ENCODE results near the gene KCNQ1.

Gene KCNQ1

DNA sequence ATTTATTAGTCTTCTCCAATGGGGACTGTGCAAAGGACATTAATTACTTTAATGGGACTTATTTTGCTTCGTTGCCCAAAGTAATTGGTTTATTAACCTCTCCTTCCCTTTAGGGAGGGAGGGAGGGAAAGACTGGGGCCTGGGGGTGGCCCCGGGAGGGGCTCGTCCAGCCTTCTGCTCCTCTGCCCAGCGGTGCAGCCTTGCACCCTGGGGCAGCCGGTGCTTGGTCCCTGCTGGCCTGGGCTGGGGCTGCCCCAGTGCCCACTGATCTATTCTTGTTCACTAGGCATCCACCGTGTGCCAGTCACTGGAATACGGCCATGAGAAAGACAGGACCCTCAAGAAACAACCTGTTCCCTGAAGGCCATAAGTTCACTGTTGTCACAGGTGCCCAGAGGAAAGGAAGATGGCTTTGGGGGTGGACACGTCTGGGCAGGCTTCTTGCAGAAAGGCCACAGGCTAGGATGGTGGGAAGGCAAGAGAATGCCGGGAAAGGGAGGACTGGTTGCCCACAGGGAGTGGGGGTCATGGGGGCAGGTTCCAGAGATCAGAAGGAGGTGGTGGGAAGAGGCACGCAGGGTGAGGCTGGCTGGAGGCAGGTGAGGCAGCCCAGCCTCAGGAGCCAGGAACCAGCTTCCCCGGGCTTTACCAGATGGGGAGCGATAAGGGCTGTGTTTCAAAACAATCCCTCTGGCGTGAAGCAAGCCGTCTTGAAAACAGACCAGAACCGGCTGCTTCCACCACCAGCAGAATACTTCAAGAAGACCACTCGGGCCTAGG is 302.6 kb downstream of the KCNQ1 start:
- DNase-seq (ENCODE audit: low spot score), result no peak

DNA sequence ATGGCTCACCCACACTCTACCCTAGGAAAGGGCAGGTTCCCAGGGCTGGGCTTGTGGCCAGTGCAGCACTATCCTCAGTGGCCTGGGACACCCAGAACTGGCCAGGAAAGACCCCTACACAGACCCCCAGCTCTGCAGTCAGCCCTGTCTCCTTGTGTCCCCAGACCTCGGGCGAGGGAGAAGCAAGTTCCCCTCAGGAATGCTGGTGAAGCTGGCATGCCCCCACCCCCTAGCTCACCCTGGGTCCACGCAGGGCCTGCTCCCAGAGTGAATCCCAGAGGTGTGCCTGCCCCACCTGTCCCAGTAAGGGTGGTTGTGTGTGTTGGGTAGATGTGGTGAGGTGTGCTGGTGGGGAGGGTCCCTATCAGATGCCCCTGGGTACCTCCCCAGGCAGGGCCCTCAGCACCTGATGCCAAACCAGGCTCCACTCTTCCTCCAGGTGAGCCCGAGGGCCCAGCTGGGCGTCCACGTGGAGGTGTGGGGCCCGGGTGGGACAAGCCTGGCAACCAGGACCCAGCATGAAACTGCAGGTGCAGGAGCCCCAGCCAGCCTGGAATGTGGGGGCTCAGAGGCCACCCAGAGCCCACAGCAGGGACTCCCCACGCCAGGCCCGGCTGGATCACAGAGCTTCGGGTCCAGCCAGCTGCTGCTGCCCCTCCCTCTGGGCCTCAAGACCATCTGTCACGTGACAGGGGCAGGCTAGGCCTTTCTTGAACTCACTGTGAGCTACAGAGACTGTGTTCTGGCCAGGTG is 303.4 kb downstream of the KCNQ1 start:
- DNase-seq (ENCODE audit: low spot score), result no peak

DNA sequence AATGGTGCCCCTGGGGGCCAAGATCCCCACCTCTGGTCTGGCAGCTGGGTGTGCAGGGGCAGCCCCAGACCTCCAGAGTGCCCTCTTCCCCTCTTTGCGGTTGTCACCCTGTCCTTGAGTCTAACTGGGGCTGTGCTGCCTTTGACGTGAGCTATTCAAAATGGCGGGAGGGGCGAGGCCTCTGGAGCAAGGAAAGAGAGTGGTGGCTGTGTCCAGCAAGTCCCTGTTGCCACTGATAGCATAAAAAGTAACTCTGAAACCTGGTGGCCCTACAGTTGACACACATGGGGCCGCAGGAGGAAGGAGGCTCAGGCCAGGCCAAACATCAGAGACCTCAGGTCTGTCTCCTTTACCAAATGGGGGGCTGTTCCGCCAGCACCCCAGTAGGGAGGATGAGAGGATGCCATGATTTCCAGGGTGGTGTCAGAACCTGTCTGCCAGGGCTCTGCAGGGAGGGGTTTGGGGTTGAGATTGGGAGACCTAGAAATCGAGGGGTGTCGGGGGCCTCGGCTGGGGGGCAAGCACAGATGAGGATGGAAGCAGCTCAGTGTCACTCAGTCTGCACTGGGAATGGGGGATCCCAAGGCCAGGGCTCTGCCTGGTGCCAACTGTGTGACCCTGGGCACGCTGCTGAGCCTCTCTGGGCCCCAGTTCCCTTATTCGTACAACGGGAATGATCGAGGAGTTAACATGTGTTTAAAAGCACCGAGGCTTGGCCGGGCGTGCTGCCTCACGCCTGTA is 304.2 kb downstream of the KCNQ1 start:
- no peak for DNase-seq (ENCODE audit: low spot score)

DNA sequence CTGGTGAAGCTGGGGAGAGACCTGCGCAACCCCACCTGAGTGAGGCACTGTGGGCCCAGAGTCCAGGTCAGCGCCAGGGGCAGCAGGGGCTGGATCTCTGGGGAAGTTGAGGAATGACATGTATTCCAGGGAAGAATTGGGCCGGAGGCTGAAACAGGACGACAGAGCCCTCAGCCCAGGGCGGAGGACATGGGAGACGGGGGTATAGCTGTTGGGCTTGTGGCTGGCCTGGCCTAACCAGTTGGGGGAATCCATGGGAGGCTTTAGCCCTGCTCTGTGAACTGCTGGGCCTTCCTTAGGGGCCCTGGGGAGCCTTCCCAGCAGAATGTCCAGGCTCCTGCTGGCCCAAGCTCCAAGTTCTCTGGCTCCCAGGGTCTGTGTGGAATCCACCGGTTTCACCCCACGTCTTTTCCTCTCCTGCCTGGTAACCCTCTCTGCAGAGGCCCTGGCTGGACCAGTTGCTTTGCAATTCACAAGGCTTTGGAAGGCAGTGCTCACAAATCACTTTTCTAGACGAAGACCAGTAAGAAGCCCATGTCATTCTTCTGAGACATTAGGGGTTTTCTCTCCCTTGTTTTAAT is 305.4 kb downstream of the KCNQ1 start:
- no peak for DNase-seq (ENCODE audit: low spot score)

DNA sequence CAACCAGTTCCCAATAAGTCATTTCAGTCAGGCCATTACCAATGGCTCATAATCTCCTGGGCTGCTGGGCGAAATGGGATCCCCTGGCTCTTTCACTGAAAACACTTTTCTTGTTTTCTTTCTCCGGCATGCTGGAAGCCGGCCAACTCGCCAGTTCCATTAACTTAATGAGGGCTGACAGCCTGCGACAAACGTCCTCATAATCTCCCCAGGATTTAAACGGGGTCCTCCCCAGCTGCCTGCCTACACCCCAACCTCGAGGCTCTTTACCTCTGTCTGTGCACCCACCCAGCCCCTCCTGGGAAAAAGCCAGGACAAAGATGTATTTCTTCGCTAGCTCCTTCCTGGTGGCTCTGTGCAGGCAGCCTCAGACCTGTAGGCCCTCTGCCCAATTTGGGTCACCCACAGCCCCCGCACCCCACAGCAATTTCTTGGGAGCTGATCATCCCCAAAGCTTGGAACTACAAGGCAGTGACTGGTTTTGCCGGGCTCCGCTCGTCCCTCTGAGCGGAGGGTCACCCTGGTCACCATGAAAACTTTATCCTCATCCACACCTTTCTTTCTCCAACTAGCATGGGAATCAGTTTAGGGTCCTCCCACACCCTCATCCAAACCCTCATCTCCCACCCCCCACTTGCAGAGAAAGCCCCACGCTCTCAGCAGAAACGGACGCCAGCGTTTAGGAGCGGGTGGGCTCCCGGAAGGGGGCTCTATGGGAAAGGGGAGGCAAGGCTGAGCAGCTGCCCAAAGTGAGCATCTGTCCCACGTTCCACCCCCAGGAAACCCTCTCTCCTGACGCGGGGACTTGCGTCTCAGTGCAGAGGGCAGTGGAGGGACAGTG is 306.1 kb downstream of the KCNQ1 start:
- DNase-seq (ENCODE audit: low spot score), result no peak

DNA sequence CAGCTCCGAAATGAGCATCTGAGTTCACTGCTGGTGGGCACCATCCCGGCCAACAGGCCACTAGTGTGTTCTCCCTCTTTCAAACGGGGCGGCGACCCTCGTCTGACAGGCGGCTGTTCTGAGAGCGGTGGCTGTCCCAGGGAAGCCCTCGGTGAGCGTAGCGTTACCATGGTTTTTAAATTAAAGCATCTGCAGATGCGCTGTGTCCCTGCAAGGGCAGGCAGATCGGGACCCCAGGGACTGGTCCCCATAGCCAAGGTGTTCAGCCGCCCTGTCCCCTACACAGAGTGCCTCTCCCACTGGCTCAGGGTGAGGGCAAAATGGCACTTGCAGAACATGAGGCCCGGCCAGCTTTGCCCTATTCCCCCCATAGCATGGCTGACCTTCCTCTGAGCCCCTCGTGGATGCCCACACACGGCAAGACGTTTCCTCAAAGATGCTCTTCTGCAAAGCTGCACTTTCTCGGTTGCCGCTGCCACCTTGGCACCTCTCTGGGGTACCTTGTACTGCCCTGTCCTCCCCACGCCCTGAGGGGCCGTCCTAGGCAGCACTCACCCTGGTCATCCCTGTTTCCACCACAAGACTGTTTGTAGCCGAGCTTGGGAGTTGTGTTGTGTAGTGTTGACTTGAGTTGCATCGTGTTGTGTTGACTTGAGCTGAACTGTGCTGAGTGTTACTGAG is 306.9 kb downstream of the KCNQ1 start:
- DNase-seq (ENCODE audit: low spot score), result no peak

DNA sequence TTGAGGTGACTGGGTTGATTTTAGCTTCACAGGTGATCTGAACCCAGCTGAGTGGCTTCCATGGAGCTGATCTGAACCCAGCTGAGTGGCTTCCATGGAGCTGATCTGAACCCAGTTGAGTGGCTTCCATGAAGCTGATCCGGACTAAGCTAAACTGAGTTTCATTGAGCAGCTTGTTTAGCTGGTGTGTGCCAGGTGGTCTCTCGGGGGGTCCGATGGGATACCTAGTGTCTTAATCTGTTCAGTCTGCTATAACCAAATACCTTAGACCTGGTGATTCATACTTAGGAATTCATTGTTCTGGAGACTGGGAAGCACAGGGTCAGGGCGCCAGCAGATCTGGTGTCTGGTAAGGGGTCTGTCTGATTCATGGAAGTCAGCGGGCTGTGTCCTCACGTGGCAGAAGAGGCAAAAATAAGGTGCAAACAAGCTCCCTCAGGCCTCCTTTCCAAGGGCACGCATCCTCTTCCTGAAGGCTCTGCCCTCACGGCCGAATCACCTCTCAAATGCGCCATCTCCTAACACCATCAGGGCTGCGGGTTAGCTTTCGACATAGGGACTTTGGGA is 307.5 kb downstream of the KCNQ1 start:
- DNase-seq (ENCODE audit: low spot score), result no peak

DNA sequence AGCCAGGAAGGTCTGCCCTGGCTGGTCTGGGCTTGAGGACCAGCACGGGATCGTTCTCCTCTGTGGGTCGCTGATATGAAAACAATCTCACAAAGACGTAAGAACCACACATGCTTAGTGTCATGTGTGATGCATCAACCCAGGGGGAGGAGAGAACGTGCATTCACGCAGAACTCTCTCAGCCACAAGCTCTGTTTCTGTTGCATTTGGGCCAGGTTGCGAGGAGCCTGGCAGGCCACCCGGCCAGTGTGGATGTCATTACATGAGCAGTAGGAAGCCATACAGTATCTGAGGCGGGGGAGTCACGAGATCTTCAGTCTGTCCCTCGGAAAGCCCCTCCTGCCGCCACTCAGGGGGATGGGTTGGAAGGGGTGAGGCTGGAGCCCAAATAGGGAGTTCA is 308.1 kb downstream of the KCNQ1 start:
- no peak for DNase-seq (ENCODE audit: low spot score)

DNA sequence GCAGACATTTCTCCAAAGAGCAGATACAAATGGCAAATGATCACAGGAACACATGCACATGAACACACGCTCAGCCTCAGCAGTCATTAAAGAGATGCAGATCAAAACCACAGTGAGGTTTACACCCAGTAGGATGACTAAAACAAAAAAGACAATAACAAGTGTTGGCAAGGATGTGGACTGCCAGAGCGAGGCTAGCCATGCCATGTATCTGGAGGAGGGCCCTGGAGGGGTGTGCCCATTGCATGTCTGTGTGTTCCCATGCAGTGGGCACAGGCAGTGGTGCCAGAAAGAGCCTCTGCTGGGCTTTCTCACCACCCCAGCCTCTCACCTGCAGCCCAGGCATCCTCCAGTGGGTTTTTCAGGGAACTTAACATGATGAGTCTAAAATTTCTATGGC is 309.2 kb downstream of the KCNQ1 start:
- no peak for DNase-seq (ENCODE audit: low spot score)

DNA sequence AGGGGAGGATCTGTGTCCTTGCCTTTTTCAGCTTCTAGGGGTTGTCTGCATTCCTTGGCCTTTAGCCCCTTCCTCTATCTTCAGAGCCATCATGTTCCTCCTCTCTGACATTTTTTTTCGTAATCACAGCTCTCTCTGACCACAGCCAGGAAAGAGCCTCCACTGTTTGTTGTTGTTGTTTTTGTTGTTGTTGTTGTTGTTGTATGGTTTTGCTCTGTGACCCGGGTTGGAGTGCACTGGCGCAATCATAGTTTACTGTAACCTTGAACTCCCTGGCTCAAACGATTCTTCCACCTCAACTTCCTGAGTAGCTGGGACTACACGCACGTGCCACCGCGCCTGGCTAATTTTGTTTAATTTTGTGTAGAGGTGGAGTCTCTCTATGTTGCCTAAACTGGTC is 310.3 kb downstream of the KCNQ1 start:
- DNase-seq (ENCODE audit: low spot score), result no peak

DNA sequence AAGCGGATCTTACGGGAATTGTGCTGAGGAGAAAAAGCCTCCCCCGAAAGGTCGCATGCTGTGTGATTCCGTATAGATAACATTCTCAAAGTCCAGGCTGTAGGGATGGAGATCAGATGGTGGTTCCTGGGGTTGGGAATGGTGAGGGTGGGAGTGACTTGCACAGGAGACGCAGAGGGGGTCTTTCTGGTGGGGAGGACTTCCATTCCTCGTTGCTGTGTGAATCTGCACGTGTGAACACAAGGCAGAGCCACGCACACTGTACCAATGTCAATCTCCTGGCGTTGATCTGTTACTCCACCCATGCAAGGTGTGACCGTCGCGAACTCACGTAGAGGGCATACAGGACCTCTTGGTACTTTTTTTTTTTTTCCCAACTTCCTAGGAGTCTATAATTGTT is 313.9 kb downstream of the KCNQ1 start:
- no peak for DNase-seq (ENCODE audit: low spot score)

DNA sequence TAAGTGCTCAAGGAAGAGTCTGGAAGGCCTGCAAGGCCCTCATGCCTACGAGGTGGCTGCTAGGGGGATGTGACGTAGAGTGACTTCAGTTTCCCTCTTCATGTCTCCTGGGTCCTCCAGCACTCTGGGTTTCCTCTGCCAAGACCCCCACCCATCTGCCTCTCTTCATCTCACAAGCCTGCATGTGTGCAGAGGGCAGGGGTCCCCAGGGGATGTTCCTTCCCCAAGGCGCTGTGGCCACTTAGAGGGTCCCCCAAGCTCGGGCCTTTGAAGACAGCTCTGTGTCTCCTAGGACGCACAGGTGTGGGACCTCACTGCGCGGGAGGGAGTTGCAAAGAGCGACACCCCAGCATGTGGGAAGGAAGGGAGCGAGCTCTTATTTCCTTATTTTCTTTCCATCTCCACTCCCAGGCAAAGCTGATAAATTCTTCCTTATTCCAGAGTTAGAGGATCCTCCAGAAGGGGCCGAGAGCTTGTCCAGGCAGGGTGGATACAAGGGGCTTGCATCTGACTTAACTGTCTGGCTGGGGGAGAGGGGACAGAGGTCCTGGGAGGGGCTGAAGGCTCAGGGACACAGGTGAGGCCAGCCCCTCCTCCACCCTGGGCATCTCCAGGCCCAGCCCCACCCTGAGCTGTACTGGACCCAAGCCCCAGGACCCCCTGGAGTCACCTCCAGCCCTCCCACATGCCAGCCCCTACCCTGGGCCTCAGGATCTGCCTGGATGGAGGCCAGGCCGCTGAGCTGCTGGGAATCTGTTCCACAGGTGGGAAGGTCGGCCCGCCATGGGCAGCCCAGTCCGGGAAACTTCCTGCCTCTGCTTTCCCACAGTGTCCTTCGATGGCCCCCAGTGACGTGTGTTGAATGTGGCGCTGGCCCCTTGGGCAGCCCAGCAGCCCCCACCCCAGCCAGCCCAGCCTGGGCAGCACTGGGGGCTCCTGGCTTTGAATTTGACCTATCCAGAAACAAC is 314.7 kb downstream of the KCNQ1 start:
- DNase-seq (ENCODE audit: low spot score), result no peak

DNA sequence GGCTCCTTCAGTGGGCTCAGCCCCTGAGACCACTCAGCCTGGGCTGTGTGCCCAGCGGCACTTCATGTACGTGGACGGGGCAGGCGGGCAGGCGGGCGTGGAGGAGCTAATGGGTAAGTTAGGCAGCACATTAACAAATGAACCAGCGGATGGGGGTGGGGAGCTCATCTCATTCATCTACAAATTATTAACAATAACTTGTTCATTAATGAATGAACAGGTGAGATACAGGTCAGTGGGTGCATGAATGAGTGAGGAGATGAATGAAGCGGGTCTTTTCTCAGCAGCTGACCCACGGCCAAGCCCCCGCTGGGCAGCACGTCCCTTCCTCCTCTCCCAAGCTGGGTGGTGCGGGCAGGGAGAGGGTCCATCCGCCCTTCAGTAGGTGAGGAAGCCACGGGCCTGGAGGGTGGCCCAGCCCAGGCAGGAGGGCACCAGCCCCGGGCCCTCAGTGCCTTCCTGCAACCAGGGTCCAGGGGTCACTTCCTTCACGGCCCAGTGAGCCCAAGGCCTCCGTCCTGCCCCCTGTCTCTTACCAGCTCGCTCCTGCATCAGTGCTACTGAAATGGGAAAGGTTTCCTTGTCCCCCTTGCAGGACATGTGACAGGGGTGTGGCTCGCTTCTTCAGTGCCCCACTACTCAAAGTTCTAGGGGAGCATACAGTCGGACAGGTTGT is 315.5 kb downstream of the KCNQ1 start:
- no peak for DNase-seq (ENCODE audit: low spot score)

DNA sequence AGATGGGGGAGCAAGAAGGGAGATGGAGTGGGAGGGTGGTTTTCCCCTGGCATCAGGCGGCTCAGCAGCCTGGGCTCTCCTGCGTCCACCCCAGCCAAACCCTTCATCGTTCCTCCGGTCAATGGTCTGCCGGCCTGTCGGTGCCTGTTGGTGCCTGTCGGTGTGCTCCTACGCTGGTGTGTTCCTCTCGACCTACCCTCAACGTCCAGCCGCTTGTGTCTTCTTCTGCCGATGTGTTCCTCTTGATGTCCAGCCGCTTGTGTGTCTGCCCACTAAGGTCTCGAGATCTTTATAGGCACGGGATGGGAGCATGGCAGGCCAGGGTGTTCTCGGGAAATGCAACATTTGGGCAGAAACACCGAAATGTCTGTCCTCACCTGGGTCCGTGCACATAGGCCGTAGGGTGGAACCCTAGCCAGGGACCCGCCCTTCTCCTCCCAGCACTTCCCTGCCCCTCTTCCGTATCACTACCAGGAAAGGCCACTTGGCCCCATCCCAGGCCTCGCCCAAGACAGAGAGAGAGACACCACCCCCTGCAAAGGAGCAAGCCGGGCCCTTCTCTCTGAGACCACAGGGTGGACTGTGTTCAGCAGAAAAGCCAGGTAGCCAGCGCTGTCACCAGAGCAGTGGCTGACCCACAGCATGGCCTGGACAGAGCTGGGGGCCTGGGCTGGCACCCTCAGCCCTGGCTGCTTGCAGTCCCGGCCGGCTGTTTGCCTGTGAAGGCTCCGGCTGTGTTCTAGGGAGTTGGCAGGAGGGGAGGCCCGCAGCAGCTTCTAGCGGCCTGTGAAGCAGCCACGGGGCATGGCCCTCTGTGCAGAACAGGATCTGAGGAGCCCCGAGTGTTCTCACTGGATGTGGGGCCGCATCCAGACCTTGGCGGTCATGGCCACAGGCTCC is 316.6 kb downstream of the KCNQ1 start:
- DNase-seq (ENCODE audit: low spot score), result no peak

DNA sequence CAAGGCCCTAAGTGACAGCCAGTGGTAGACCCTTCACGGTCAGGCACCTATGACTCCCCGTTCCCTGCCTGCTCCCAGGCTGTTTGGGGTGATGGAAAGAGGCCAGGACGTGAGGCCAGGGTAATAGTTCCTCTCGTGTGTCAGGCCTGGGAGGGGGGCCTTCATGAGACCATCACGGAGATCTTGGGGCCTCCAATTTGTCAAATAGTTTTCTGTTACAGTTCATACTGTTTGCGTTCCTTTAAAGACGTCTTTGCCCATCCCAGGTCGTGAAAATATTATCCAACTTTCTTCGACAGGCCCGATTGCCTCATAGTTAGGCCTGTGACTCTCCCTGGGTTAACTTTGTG is 317.2 kb downstream of the KCNQ1 start:
- DNase-seq (ENCODE audit: low spot score), result no peak

DNA sequence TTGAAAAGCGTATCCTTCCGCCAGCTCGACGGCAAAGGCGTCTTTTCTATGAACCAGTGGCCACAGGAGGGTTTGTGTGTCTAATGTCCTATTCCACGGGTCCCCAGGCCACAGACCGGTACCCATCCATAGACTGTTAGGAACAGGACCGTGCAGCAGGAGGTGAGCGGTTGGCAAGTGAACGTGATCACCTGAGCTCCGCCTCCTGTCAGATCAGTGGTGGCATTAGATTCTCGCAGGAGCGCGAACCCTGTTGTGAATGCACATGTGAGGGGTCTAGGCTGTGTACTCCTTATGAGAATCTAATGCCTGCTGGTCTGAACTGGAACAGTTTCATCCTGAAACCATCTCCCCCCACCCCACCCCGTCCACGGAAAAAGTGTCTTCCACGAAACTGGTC is 317.6 kb downstream of the KCNQ1 start:
- DNase-seq (ENCODE audit: low spot score), result no peak

DNA sequence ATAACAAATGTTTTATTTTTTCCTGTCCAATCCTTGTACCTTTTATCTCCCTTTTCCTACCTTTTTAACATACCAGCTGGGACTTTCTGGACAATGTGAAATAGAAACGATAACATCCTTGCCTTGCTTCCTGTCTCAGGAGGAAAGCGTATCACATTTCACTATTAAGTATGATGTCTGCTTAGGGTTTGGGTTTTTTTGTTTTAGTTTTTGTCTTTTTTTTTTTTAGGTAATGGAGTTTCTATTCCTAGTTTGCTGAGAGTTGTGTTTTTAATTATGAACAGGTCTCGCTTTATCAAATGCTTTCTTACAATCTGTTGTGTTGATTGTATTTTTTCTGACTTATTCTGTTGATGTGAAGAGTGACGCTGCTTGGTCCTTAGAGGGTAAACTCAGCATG is 319.2 kb downstream of the KCNQ1 start:
- no peak for DNase-seq (ENCODE audit: low spot score)

DNA sequence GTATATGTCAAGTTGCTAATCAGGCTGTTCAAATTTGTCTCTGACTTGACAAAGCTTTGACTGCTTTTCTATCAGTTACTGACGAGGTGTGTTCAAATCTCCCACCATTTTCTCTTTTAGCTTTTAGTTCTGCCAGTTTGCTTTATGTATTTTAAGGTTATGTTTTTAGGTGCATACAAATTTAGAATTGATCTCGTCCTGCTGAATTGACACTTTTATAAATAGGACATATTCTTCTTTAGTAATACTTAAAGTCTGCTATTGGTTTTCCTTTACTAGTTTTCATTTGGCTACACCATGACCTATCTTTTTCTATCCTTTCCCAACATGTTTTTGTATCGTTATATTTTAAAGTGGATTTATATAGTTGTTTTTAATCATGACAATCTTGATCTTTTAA is 320.7 kb downstream of the KCNQ1 start:
- DNase-seq (ENCODE audit: low spot score), result no peak
